HG03139 (cell line): Measurements from ENCODE around the gene MIPOL1.
"Not testable (repeated sequence)": the region's sequence is repeated elsewhere in the genome, so short reads cannot be mapped to it uniquely, and the experiment has no call there.

Experiments
- ATAC-seq: cut with Tn5 transposase; IDR thresholded peaks from one replicate; pipeline ENCODE4 v1.9.1; 2021; ENCODE audit not compliant: unreplicated experiment

Gene MIPOL1

DNA sequence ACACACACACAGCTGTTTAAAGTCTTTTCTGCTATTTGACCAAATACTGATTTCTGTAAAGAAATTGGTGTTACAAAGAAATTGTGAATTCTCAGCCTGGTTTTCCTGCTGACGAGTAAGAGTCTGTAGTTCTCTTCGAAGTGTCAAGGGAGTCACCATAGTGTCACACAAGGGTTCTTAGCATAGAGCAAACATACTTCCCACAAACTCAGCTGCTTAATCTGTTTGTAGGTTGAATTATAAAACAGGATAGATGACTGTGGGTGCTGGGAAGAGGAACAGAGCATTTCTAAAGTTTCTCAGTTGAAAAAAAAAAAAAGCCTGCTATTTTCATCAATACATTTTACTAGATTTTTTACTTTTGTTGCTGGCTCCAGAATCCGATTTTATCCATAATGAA, 314.4 kb downstream of the MIPOL1 start:
- no peak for ATAC-seq

DNA sequence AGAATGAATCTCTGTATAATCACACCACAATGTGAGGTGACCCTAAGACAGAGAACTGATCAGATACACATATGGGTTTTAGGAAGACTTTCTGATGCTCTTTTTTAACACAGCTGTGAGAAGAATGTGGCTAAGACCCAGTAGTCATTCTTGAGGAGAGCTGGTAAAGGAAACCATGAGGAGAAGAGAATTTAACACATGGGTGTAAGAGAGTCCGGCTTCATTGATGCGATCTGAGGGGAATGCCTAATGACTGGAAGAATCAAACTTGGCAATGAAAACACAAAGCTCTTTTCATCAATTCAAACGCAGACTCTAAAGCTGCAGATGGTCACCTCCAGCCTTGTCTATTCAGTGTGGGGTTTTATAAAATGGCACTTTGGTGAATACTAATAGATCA, 318.0 kb downstream of the MIPOL1 start:
- ATAC-seq, result no peak

GRCh38 chr14:37526994-37527393, 329.3 kb downstream of the MIPOL1 start:
- no peak for ATAC-seq

- ATAC-seq, result no peak
Observed at GRCh38 chr14:37539992-37540391, 342.3 kb downstream of the MIPOL1 start.

DNA sequence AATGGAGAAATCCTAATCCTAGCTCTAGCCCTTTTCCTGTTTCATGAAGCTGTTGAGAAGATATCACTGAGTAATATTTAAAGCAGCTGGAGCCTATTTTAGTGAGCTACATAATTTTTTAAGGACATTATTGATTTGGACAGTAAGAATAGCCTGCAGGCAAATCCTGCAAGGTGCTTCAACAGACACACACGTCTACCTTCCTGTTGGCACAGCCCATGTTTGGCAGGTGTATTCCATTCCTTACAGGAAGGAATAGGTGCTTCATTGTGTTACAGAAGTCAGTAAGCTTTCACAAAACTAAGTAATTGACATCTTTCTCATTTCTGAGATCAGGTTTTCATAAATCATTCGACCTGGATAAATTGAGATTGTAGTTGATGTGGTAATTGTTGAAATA, 346.7 kb downstream of the MIPOL1 start:
- ATAC-seq, result no peak

- ATAC-seq, result no peak
Observed at GRCh38 chr14:37545174-37545573, 347.4 kb downstream of the MIPOL1 start.

DNA sequence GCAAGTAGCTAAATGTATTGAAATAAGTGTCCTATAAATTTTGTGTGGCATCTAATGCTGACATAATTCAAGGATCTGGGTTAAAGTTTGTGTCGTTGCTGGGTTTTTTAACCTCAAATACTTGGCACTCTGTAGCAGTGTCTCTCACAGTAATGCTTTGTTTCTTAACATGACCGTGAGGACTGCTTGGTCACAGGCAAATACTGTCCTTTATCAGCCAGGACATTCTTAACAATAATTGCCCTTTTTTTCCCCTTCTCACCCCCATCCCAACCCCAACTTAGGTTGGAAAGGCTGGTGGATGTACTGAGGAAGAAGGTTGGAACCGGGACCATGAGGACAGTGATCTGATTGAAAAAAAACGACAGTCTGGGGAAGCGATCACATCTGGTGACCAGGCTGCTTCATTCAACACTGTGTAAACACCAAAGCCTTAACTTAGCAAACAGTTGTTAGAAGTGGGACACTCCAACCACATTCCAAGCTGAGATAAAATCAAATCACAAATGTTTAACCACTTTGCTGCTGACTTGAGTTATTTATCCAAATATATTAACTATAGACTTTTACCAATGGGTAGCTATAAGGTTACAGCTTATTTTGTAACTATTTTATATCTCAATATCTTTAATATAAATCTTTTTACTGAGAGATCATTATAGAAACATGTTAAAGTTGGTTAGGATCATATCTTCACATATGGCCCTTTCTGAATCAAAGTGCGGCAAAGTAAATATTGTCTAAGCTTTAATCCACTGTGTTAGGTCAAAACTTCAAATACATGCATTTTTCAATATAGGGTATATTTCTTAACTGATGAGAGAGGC, 349.1 kb downstream of the MIPOL1 start:
- no peak for ATAC-seq

DNA sequence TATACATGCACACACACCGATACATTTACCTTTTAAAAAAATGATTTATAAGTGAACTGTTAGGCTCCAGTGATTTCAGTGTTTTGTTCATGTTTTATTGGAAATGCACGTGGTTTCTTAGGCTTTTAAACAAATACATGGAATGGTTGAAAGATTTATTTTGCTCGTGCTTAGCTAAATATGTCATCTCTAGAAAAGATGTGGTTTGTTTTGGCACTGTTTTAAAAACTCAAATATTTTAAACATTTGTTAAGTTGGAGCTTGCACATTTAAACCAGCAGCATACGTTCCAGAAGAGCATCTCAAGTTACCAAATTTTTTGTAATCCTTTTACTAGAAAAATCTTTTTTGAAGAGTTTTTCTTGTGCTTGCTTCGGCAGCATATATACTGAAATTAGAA, 352.8 kb downstream of the MIPOL1 start:
- no peak for ATAC-seq

- no peak for ATAC-seq
Observed at GRCh38 chr14:37551119-37551518, 353.4 kb downstream of the MIPOL1 start.

- ATAC-seq, result no peak
Observed at GRCh38 chr14:37553935-37554550, 356.3 kb downstream of the MIPOL1 start.

- ATAC-seq, result not testable (repeated sequence)
Observed at GRCh38 chr14:37555596-37555995, 357.9 kb downstream of the MIPOL1 start.

DNA sequence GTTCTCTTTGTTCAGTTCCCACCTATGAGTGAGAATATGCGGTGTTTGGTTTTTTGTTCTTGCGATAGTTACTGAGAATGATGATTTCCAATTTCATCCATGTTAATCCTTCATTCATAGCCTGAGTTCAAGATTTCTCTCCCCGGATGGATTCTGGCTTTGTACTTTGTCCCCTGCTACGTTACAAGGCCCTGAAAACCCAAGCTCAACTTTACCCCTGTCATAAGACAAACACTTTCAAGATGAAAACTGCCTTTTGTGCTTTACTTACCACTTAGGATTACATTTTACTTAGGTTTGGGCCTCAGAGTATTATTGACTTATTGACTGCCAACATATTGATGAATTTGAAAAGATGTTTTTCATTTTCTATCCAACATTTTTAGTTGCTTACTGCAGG, 361.0 kb downstream of the MIPOL1 start:
- no peak for ATAC-seq

GRCh38 chr14:37559386-37559785, 361.6 kb downstream of the MIPOL1 start:
- no peak for ATAC-seq

DNA sequence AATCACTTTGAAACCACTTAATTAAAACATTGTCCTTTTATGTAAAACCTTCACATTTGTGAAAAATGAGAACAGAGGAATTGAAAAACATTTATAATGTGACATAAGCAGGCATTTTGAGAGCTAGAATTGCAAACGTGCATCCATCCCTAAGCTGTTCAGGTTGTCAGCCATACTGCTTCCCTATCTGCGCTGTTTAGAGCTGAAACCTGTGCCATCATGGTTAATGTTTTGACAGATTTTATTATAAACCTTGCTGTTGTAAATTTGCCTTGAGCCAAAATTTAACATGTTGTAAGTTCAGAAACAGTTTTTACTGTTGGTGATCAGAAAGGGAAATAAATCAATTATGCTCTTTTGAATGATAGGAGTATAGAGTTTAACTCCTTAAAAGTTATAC, 365.5 kb downstream of the MIPOL1 start:
- ATAC-seq, result no peak

DNA sequence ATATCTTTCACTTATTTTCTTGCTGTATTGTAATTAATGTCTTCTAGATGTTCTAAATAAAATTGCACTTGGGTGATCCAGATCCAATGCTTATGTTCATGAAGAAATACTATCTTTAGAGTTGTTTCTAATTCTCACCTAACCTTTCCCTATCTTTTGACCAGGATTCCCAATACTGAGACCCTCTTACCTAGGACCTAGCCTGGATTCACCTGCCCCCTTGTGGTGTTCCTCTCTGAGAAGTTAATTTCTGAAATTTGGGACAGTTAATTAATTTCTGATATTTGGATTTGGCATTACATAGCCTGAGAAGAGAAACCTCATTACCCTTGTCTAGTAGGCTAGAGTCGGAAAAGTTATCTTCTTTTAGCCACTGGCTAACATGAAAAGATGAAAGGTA, 367.8 kb downstream of the MIPOL1 start:
- ATAC-seq, result no peak

GRCh38 chr14:37566811-37567371, 369.2 kb downstream of the MIPOL1 start:
- ATAC-seq, result no peak

DNA sequence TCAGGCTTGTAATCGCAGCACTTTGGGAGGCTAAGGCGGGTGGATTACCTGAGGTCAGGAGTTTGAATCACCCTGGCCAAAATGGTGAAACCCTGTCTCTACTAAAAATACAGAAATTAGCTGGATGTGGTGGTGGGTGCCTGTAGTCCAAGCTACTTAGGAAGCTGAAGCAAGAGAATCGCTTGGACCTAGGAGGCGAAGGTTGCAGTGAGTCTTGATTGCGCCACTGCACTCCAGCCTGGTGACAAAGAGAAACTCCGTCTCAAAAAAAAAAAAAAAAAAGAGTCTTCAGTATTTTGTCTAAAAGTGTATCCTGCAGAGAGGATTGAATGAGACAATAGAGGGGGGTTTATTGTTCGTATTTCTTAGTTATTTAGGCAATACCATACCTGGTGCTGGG, 372.0 kb downstream of the MIPOL1 start:
- no peak for ATAC-seq

DNA sequence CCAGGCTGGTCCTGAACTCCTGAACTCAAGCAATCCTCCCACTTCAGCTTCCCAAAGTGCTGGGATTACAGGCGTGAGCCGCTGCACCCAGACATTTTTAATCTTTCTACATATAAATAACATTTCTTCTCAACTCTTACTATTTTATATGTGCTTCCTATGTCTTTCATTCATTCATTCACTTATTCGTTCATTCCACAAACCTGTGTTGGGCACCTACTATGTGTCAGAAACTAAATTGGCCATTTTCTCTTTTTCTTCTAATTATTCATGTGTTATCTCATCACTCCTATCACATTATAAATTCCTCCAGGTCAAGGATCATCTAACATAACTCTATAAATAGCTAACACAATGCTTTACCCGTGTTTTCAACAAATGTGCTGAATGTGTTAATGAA, 373.7 kb downstream of the MIPOL1 start:
- ATAC-seq, result no peak

DNA sequence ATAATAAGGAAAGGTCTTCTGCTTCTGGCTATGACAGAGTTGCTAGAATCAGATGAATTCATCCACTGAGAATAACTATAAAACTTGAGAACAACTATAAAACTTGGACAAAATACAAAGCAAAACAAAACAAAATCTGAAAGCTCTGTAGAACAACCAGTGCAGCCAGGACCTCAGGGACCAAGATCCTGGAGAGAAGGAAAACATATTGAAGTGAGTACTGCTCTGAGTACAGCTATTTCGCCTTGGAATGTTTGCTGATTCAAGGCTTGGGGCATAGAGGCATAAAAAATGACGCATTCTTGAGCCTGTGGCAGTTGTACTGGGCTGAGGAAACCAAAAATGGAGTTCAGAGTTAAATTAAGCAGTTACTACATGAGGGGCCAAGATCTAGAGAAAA, 375.6 kb downstream of the MIPOL1 start:
- no peak for ATAC-seq

DNA sequence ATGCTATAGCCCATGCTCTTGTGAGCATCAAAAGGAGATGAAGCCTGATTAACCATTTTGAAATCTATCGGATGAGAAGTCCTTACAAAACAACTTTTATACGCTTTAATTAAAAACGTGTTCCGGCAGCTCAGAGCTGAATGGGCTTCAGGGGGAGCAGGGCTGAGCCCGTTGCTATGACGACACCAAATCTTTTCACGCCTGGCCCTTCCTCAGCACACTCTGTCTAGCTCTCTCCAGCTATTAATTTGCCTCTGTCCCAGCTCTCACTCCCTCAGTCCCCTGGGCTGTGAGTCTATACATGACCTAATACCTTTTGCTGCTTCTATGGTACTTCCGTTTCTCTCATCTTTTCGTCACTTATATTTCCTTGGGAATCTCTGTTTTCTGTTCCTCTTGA, 381.5 kb downstream of the MIPOL1 start:
- no peak for ATAC-seq

GRCh38 chr14:37580146-37580545, 382.4 kb downstream of the MIPOL1 start:
- no peak for ATAC-seq
